RPMI8226 (cell line): ENCODE results near the gene ACADM.
"Not testable (repeated sequence)": the region's sequence is repeated elsewhere in the genome, so short reads cannot be mapped to it uniquely, and the experiment has no call there.

Experiments
- DNase-seq: peaks from one replicate; pipeline ENCODE4 v3.0.0-alpha.2; 2015

ACADM gene

GRCh38 chr1:75796376-75797272 lies 72.1 kb downstream of the ACADM start, which contains the start of gene MSH4:
Gene MSH4, plus strand, starts transcription at chr1:75796882. Its CDS starts 104 bp downstream, at chr1:75796986.
- DNase-seq: no peak

- no peak for DNase-seq
These were observed 72.7 kb downstream of the ACADM start for GRCh38 chr1:75797273-75797588.

- DNase-seq: no peak
These were observed 73.2 kb downstream of the ACADM start for GRCh38 chr1:75797606-75798216.

- not testable (repeated sequence) for DNase-seq
These were observed 77.0 kb downstream of the ACADM start for GRCh38 chr1:75801480-75801879.

GRCh38 chr1:75808921-75809320 lies 84.4 kb downstream of the ACADM start:
- no peak for DNase-seq

GRCh38 chr1:75810113-75810512 lies 85.6 kb downstream of the ACADM start:
- DNase-seq: not testable (repeated sequence)

GRCh38 chr1:75811211-75811981 lies 86.9 kb downstream of the ACADM start:
- DNase-seq: no peak

GRCh38 chr1:75812065-75812464 lies 87.6 kb downstream of the ACADM start:
- no peak for DNase-seq
